ENCODE data around the gene TMEM87B.

GRCh38 chr2:112050316-112050715, 4.8 kb upstream of the TMEM87B start:
- TF ChIP-seq CTCF (IDR thresholded peaks at IDR 0.05 in 8 of 11, conservative IDR thresholded peaks at IDR 0.05 in 3 of 11) (no peak), POLR2AphosphoS5 (IDR thresholded peaks at IDR 0.05) (no peak), POLR2A (IDR thresholded peaks at IDR 0.05) (no peak)
